A673 (cell line): ENCODE data around the gene SLC38A8.

ENCODE experiments used
- EZH2 ChIP-seq: fragments of 200-600 bp; sonication (generic); IDR thresholded peaks from 2 replicates; pipeline ENCODE4 v1.6.1; 2017; ENCODE audit warnings: borderline replicate concordance, low read depth, mild to moderate bottlenecking, mixed read lengths, antibody characterized with exemption, low read length; ENCODE audit not compliant: poor library complexity, severe bottlenecking
- TF ChIP-seq, protein P1 (sequence below): fragments of 300-800, 200-600 bp; sonication (generic); conservative IDR thresholded peaks from 2 replicates; pipeline ENCODE4 v1.5.1; 2017; ENCODE audit warnings: low read depth, mild to moderate bottlenecking, antibody characterized with exemption, low read length, moderate library complexity, mixed read lengths

DNA sequence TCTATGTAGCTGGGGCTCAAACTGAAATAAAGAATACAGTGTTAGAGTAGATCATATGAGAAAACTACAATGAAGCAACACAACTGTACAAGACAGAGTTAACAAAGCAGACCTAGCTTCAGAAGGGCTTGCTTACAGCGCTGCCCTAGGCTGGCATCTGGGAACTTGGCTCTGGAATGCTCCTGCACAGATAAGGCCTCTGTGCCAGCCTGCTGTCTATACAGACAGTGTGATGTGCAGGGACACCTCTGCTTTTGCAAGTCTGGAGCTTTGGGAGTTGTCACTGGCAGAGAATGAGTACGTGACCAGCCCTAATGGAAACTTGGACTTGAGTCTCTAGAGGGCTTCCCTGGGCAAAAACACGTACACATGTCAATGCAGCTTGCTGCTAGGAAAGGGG lies 32.1 kb upstream of the SLC38A8 start:
- TF ChIP-seq, protein P1, sequence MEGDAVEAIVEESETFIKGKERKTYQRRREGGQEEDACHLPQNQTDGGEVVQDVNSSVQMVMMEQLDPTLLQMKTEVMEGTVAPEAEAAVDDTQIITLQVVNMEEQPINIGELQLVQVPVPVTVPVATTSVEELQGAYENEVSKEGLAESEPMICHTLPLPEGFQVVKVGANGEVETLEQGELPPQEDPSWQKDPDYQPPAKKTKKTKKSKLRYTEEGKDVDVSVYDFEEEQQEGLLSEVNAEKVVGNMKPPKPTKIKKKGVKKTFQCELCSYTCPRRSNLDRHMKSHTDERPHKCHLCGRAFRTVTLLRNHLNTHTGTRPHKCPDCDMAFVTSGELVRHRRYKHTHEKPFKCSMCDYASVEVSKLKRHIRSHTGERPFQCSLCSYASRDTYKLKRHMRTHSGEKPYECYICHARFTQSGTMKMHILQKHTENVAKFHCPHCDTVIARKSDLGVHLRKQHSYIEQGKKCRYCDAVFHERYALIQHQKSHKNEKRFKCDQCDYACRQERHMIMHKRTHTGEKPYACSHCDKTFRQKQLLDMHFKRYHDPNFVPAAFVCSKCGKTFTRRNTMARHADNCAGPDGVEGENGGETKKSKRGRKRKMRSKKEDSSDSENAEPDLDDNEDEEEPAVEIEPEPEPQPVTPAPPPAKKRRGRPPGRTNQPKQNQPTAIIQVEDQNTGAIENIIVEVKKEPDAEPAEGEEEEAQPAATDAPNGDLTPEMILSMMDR: no peak
- TF ChIP-seq EZH2: no peak
